OCI-LY7 (cell line): ENCODE data around the gene HCK. TPM values are rescaled to one million over a fixed set of nuclear protein-coding genes. Genes with fewer than 3 reads are reported as not detected.

Source experiments
- BruUV-seq: library from RNA; stranded (reverse); fragments of 400-500 nt; replicated peaks from 2 replicates; lab custom pipeline; 2021; lab: Mats Ljungman, UMichigan
- CTCF ChIA-PET: fragments of 300-600 bp; sonication (Branson Sonifier 250); formaldehyde crosslinking; loops from one replicate; lab custom pipeline; 2022; ENCODE audit warnings: antibody characterized with exemption; ENCODE audit not compliant: unreplicated experiment; lab: Charles Lee
- POLR2A ChIA-PET: fragments of 300-600 bp; sonication (Branson Sonifier 250); formaldehyde crosslinking; loops from one replicate; lab custom pipeline; 2022; ENCODE audit warnings: antibody characterized with exemption; lab: Charles Lee
- DNase-seq: peaks from one replicate; pipeline ENCODE4 v3.0.0-alpha.2; 2015; ENCODE audit warnings: low spot score
- H2AFZ ChIP-seq: fragments of 200-600 bp; sonication (generic), shearing (Covaris generic); 2 replicates; pipeline ENCODE4 v1.6.1; 2014; ENCODE audit warnings: mild to moderate bottlenecking, antibody characterized with exemption, low read length, moderate library complexity
- H3K27ac ChIP-seq: fragments of 200-600 bp; sonication (generic); 2 replicates; pipeline ENCODE4 v1.5.1; 2014; ENCODE audit warnings: mixed run types, low read depth, mild to moderate bottlenecking, moderate library complexity, low read length, inconsistent platforms; ENCODE audit not compliant: poor library complexity, severe bottlenecking
- H3K36me3 ChIP-seq: fragments of 200-600 bp; sonication (generic); 2 replicates; pipeline ENCODE4 v1.6.1; 2014; ENCODE audit warnings: mild to moderate bottlenecking, antibody characterized with exemption, low read length, moderate library complexity, mixed read lengths; ENCODE audit not compliant: insufficient read depth
- H3K4me1 ChIP-seq: fragments of 200-600 bp; sonication (generic); 2 replicates; pipeline ENCODE4 v1.5.1; 2014; ENCODE audit warnings: mild to moderate bottlenecking, low read length; ENCODE audit not compliant: insufficient read depth, poor library complexity, severe bottlenecking
- H3K4me2 ChIP-seq: fragments of 200-600 bp; sonication (generic); 2 replicates; pipeline ENCODE4 v1.6.1; 2014; ENCODE audit warnings: mild to moderate bottlenecking, low read length
- H3K4me3 ChIP-seq: fragments of 200-600 bp; sonication (generic); 2 replicates; pipeline ENCODE4 v1.5.1; 2014; ENCODE audit warnings: mild to moderate bottlenecking, low read depth, low read length; ENCODE audit not compliant: poor library complexity, severe bottlenecking
- H3K79me2 ChIP-seq: fragments of 200-600 bp; sonication (generic); 2 replicates; pipeline ENCODE4 v1.6.1; 2016; ENCODE audit warnings: low read depth, mild to moderate bottlenecking, low read length, moderate library complexity, mixed read lengths; ENCODE audit not compliant: insufficient read depth
- H3K9me2 ChIP-seq: fragments of 200-600 bp; sonication (generic); 2 replicates; pipeline ENCODE4 v1.6.1; 2016; ENCODE audit warnings: mild to moderate bottlenecking, low read length, mixed read lengths; ENCODE audit not compliant: insufficient read depth
- H3K9me3 ChIP-seq: fragments of 200-600 bp; sonication (generic); 2 replicates; pipeline ENCODE4 v1.6.1; 2014; ENCODE audit warnings: mild to moderate bottlenecking, mixed run types, low read length, mixed read lengths
- H4K20me1 ChIP-seq: fragments of 200-600 bp; sonication (generic); 2 replicates; pipeline ENCODE4 v1.6.1; 2014; ENCODE audit warnings: mild to moderate bottlenecking, antibody characterized with exemption, low read length, moderate library complexity, mixed read lengths; ENCODE audit not compliant: insufficient read depth
- EZH2phosphoT487 ChIP-seq: fragments of 200-600 bp; sonication (generic); IDR thresholded peaks from 2 replicates; pipeline ENCODE4 v1.6.1; 2018; ENCODE audit warnings: low read depth, borderline replicate concordance, mild to moderate bottlenecking, mixed run types, antibody characterized with exemption, low read length, moderate library complexity, mixed read lengths
- intact Hi-C: fragments of 100-400 bp; cut with micrococcal nuclease; formaldehyde crosslinking; loops from one replicate; pipeline ENCODE4 v1.10.0; 2022; ENCODE audit not compliant: unreplicated experiment
- total RNA-seq, 2 experiments: library from RNA; depleted of rRNA in 1 of 2; stranded (reverse); fragments of >200 nt in 1 of 2; shearing (Covaris generic) in 1 of 2; gene quantifications; 2 replicates each; pipeline ENCODE4 v1.2.3, GENCODE V29; 2014 to 2022
- TF ChIP-seq, protein P1 (sequence below): fragments of 200-600 bp; sonication (generic); conservative IDR thresholded peaks from 2 replicates; pipeline ENCODE4 v1.5.1; 2014; ENCODE audit warnings: mild to moderate bottlenecking, antibody characterized with exemption, low read length, moderate library complexity, mixed read lengths

Gene HCK
- total RNA-seq, 2 experiments from 2014 or later: 0.19 to 3.2 TPM

GRCh38 chr20:32130352-32130751 is 78.3 kb downstream of the HCK start:
- H3K27ac ChIP-seq: no peak overlapping the region
- ChIA-PET CTCF (no interaction called here), POLR2A (interaction anchor here (0.7 kb wide), 1 partner anchor 200 kb away, joined by 3 read pairs; no protein-coding TSS in a partner anchor)
- no TSS peak for BruUV-seq
- peaks cover 15% of the 10 kb centered on the region for H3K36me3 ChIP-seq
- H3K4me3 ChIP-seq: no peak overlapping the region
- no peaks in the 10 kb centered on the region for H3K9me2 ChIP-seq
- H3K79me2 ChIP-seq: peaks cover 9% of the 10 kb centered on the region; the same call in 1 of the 2 replicates
- no peak overlapping the region for H3K4me2 ChIP-seq
- intact Hi-C loops: no loop called here
- no peaks in the 10 kb centered on the region for H3K4me1 ChIP-seq
- DNase-seq: no peak
- no peak overlapping the region for H2AFZ ChIP-seq
- H3K9me3 ChIP-seq: no peaks in the 10 kb centered on the region
- TF ChIP-seq, protein P1, sequence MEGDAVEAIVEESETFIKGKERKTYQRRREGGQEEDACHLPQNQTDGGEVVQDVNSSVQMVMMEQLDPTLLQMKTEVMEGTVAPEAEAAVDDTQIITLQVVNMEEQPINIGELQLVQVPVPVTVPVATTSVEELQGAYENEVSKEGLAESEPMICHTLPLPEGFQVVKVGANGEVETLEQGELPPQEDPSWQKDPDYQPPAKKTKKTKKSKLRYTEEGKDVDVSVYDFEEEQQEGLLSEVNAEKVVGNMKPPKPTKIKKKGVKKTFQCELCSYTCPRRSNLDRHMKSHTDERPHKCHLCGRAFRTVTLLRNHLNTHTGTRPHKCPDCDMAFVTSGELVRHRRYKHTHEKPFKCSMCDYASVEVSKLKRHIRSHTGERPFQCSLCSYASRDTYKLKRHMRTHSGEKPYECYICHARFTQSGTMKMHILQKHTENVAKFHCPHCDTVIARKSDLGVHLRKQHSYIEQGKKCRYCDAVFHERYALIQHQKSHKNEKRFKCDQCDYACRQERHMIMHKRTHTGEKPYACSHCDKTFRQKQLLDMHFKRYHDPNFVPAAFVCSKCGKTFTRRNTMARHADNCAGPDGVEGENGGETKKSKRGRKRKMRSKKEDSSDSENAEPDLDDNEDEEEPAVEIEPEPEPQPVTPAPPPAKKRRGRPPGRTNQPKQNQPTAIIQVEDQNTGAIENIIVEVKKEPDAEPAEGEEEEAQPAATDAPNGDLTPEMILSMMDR: no peak
- peaks cover 7% of the 10 kb centered on the region; the same call in 1 of the 2 replicates for H4K20me1 ChIP-seq

DNA sequence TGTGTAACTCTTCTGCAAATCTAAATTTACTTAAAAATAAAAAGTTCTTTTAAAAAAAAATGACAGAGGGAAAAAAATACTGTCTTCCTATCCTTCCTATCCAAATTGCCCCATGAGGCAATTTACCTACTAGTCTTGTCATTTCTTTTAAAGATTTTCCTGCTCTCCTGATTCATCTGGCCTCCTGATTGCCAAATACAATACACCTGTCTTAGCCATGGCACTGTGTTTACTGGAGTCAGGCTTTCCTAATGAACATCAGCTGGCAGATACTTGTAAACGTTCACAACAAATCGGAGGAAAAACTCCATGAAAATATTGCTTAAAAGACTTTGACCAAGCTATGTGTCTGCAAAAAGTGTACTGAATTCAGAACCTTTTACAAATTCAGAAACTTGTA is 78.9 kb downstream of the HCK start:
- H3K36me3 ChIP-seq: peaks cover 22% of the 10 kb centered on the region
- no TSS peak for BruUV-seq
- TF ChIP-seq, protein P1: no peak
- no peak for TF ChIP-seq EZH2phosphoT487
- no peak overlapping the region for H3K27ac ChIP-seq
- no peak overlapping the region for H3K4me2 ChIP-seq
- POLR2A ChIA-PET: interaction anchor here (0.7 kb wide), 1 partner anchor 200 kb away, joined by 3 read pairs; no protein-coding TSS in a partner anchor
- H4K20me1 ChIP-seq: peaks cover 7% of the 10 kb centered on the region; the same call in 1 of the 2 replicates
- no peaks in the 10 kb centered on the region for H3K9me2 ChIP-seq
- intact Hi-C loops: no loop called here
- H3K9me3 ChIP-seq: no peaks in the 10 kb centered on the region
- H3K79me2 ChIP-seq: peaks cover 9% of the 10 kb centered on the region; the same call in 1 of the 2 replicates
- H3K4me1 ChIP-seq: no peaks in the 10 kb centered on the region
- no peak for DNase-seq
- no peak overlapping the region for H2AFZ ChIP-seq
- no peak overlapping the region for H3K4me3 ChIP-seq
- CTCF ChIA-PET: no interaction called here

GRCh38 chr20:32132911-32133549 is 81.0 kb downstream of the HCK start:
- CTCF ChIA-PET: no interaction called here
- Histone ChIP-seq H3K9me2 (no peaks in the 10 kb centered on the region), H3K79me2 (peaks cover 9% of the 10 kb centered on the region; the same call in 1 of the 2 replicates), H3K9me3 (no peaks in the 10 kb centered on the region), H3K4me3 (no peak overlapping the region), H3K4me2 (no peak overlapping the region), H3K4me1 (no peaks in the 10 kb centered on the region), H3K36me3 (peaks cover 42% of the 10 kb centered on the region), H2AFZ (no peak overlapping the region), H4K20me1 (peaks cover 7% of the 10 kb centered on the region; the same call in 1 of the 2 replicates), H3K27ac (no peak overlapping the region)
- TF ChIP-seq, protein P1: no peak
- TF ChIP-seq EZH2phosphoT487: no peak
- DNase-seq: no peak
- POLR2A ChIA-PET: no interaction called here
- intact Hi-C loops: no loop called here
- BruUV-seq: no TSS peak
